GM19023 (cell line): Measurements from ENCODE around the gene CIB4.

Source experiments
- ATAC-seq: cut with Tn5 transposase; IDR thresholded peaks from one replicate; pipeline ENCODE4 v1.9.1; 2021; ENCODE audit warnings: mild to moderate bottlenecking, moderate library complexity; ENCODE audit not compliant: unreplicated experiment

Gene CIB4

DNA sequence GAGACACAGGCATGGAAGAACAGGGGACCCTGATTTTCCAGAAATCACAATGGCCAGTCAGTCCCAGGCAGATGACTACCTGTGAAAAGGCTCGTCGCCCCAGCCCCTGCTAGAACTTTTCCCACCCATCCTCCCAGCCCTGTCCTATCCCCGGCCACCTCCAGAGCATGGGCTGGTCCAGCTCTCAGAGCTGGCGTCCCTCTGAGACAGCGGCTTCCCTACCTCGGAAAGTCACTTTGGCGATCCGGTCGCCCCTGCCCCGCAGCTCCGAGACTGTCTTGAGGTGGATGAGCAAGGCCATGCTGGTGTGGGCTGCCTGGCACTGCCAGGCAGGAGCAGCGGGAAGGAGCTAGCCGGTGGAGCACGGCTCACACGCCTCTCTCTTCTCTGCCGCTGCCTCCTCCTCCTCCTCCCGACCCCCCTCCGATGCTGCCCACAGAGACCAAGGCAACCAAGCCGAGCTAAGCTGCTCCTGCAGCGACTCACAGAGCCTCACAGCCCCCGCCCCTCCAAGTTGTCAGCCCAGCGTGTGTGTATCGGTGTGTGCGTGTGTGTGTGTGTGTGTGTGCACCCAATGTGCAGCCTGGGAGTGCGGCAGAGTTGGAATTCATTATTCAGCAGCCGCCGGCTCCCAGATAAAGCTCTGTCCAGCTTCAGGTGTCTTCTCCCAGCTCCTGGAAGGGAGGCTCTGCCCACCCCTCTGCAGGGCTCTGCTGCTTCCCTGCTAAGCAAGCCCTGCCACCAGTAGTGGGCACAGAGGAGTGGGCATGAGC is 82.7 kb downstream of the CIB4 start:
- ATAC-seq, result no peak

GRCh38 chr2:26557244-26557925 is 83.8 kb downstream of the CIB4 start:
- no peak for ATAC-seq

GRCh38 chr2:26556309-26557243 is 84.6 kb downstream of the CIB4 start:
- ATAC-seq, result no peak

GRCh38 chr2:26555246-26556133 is 85.7 kb downstream of the CIB4 start:
- ATAC-seq, result no peak

- no peak for ATAC-seq
These were observed 88.4 kb downstream of the CIB4 start for GRCh38 chr2:26552641-26553374.

- ATAC-seq, result no peak
These were observed 90.7 kb downstream of the CIB4 start for GRCh38 chr2:26550276-26551015.

- ATAC-seq, result no peak
These were observed 98.3 kb downstream of the CIB4 start for GRCh38 chr2:26542676-26543505.

- ATAC-seq, result no peak
These were observed 99.0 kb downstream of the CIB4 start for GRCh38 chr2:26542194-26542455.

- ATAC-seq, result no peak
These were observed 99.6 kb downstream of the CIB4 start for GRCh38 chr2:26541401-26542193.

DNA sequence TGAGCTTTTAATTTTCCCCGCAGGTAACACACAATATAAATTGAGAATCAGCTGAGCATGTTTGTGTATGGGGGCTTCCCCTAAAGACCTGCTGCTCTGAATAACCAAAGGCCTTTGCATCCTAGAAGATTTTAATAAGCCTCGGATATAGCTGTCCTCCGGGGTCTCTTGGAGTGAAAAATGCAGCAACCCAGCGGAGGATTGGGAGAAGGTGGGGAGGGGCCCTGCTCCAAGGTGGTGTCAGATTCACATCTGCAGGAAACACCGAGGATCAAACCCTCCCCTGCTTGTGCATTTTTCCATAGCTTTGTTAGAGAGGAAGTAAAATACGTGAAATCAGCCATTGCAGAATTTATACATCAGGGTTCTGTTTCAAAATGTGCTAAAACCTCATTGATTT is 100.2 kb downstream of the CIB4 start:
- ATAC-seq, result no peak

DNA sequence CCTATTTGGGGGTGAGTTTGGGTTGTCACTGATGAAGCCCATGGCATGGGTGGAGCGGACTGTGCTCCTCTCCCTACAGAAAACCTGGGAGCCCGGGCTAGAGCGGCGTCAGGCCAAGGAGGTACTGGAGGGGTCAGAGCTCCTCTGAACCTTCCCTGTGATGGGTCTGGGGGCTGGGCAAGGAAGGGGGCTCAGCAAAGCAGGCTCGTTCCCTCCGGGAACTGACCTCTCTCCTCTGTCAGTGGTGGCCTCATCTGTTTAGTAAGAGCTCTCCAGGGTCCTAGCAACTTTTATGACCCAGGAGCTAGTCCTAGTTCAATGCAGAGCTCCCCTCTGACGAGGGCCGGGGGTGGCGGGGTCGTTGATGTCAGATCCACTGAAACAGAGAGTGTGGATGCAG is 100.9 kb downstream of the CIB4 start:
- no peak for ATAC-seq

DNA sequence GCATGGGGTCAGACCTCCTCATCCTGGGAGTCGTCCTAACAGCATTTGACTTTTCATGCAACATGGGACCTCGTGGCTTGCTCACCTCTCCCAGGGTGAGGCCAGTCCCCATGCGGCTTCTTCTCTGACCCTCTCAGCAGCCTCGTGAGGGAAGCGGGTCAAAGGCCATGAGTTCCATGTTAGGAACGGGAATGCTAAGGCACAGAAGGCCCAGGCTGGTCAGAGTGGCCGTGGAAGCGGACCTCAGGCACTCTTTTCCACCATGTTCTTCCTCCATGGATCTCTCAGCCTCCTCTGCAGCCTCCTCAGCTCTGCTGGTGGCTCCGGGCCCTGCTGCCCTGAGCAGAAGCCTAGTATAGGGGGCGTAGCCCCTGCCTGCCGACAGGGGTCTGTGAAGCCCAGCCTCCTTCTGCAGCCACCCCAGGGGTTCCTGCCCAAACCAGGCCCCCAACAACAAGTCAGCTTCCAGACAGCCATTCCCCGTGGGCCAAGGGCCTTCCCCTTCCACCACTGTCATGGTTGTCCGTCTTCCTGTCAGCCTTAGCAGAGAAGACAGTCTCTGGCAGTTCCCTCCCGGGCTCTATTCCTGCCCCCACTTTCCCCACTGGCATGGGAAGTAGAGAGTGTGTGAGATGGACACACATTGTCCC is 103.2 kb downstream of the CIB4 start:
- ATAC-seq, result no peak

GRCh38 chr2:26537069-26537825 is 103.9 kb downstream of the CIB4 start:
- ATAC-seq, result no peak

GRCh38 chr2:26536371-26537068 is 104.6 kb downstream of the CIB4 start:
- no peak for ATAC-seq

- no peak for ATAC-seq
These were observed 105.4 kb downstream of the CIB4 start for GRCh38 chr2:26535663-26536275.
